ENCODE data around the gene CRLF1. TPM values are rescaled to one million over a fixed set of nuclear protein-coding genes. Genes with fewer than 3 reads are reported as not detected.

CRLF1 gene
- polyA plus RNA-seq, 2 of the 4 experiments (the other 2 are of a cell fraction) = 0.37 to 2.5 TPM

- Histone ChIP-seq H3K4me3 (no peak overlapping the region), H3K4me1 (peaks cover 12% of the 10 kb centered on the region; the same call in 1 of the 3 replicates), H3K4me2 (no peak overlapping the region), H3K27ac (no peak overlapping the region), H3K9me3 (no peaks in the 10 kb centered on the region)
- ChIA-PET POLR2A (no interaction called here), CTCF (interaction anchor here (0.9 to 5.2 kb wide), 8 partner anchors 11 to 257 kb away, joined by 3 to 46 read pairs (median 8); partner anchors contain the start of gene UBA52)
- DNase-seq (ENCODE audit: low read depth in 1 of 2, low spot score in 1 of 2) (no peak), ATAC-seq (no peak), FAIRE-seq (no peak)
- 97% methylated on average over 22 of the region's 22 CpGs for WGBS (ENCODE audit: missing lambda C conversion rate)
- TF ChIP-seq POLR2AphosphoS2 (conservative IDR thresholded peaks at IDR 0.05; ENCODE audit: low read length) (no peak), RARB (CRISPR knock-in tag; IDR thresholded peaks at IDR 0.05) (no peak), KDM5A (IDR thresholded peaks at IDR 0.05) (no peak), E2F6 (IDR thresholded peaks at IDR 0.05; ENCODE audit: borderline replicate concordance, low read depth) (no peak), RCOR1 (IDR thresholded peaks at IDR 0.05; ENCODE audit: low read depth, low read length) (no peak), ZFP36 (IDR thresholded peaks at IDR 0.05; ENCODE audit: borderline replicate concordance, partially characterized antibody) (no peak), HDAC2 (IDR thresholded peaks at IDR 0.05) (no peak), HOXB5 (CRISPR knock-in tag; IDR thresholded peaks at IDR 0.05) (no peak), MAX (IDR thresholded peaks at IDR 0.05) (no peak)
Measured at GRCh38 chr19:18591735-18592385, 14.7 kb downstream of the CRLF1 start.

- Histone ChIP-seq H3K9me3 (no peaks in the 10 kb centered on the region), H3K4me1 (peaks cover 12% of the 10 kb centered on the region; the same call in 1 of the 3 replicates), H3K4me2 (peak overlapping the region; percentile 100), H3K4me3 (peak overlapping the region; percentile 96), H3K27ac (peak overlapping the region; percentile 100)
- DNase-seq (ENCODE audit: low read depth in 1 of 2, low spot score in 1 of 2) (peak; percentile 59 to 94), FAIRE-seq (no peak), ATAC-seq (peak; percentile 46 to 76)
- ChIA-PET POLR2A (interaction anchor here (0.7 to 3.1 kb wide), 4 partner anchors 8 to 269 kb away, joined by 3 to 31 read pairs (median 6); partner anchors contain the start of gene UBA52), CTCF (interaction anchor here (0.6 to 5.2 kb wide), 27 partner anchors 9 to 277 kb away, joined by 3 to 46 read pairs (median 4); partner anchors contain the start of gene UBA52)
- 49% methylated on average over 27 of the region's 40 CpGs for WGBS (ENCODE audit: missing lambda C conversion rate)
- TF ChIP-seq BCL3 (IDR thresholded peaks at IDR 0.05) (no peak), USF2 (IDR thresholded peaks at IDR 0.05) (no peak), RARB (CRISPR knock-in tag; IDR thresholded peaks at IDR 0.05) (no peak), MAX (IDR thresholded peaks at IDR 0.05) (peak; percentile 35; the same call in 1 of the 2 replicates), HMGXB4 (CRISPR knock-in tag; IDR thresholded peaks at IDR 0.05; ENCODE audit: borderline replicate concordance) (no peak), CTCF (IDR thresholded peaks at IDR 0.05) (peak; percentile 44), EP300 (IDR thresholded peaks at IDR 0.05) (no peak), RFX5 (IDR thresholded peaks at IDR 0.05) (no peak), E2F6 (IDR thresholded peaks at IDR 0.05; ENCODE audit: borderline replicate concordance, low read depth) (no peak), FOSL2 (IDR thresholded peaks at IDR 0.05) (no peak), FOSL2 (CRISPR knock-in tag; IDR thresholded peaks at IDR 0.05) (no peak), ATOH8 (CRISPR knock-in tag; IDR thresholded peaks at IDR 0.05; ENCODE audit: low read depth) (no peak), MYC (IDR thresholded peaks at IDR 0.05; ENCODE audit: borderline replicate concordance, low read length) (peak; percentile 29; the same call in 1 of the 2 replicates), JUN (IDR thresholded peaks at IDR 0.05) (no peak; a peak in 1 of 5 replicates), POLR2AphosphoS2 (conservative IDR thresholded peaks at IDR 0.05; ENCODE audit: low read length) (no peak), ZSCAN20 (CRISPR knock-in tag; IDR thresholded peaks at IDR 0.05) (no peak), CBX2 (IDR thresholded peaks at IDR 0.05; ENCODE audit: borderline replicate concordance, low read depth) (no peak), NR3C1 (IDR thresholded peaks at IDR 0.05) (no peak)
Measured at GRCh38 chr19:18590273-18591272, 16.0 kb downstream of the CRLF1 start.
